H1 (cell line): ENCODE results near the gene TTYH2. TPM values are rescaled to one million over a fixed set of nuclear protein-coding genes. Genes with fewer than 3 reads are reported as not detected.

ENCODE experiments used
- SAP30 ChIP-seq: fragments of 300-600 bp; sonication (generic); IDR thresholded peaks from 2 replicates; pipeline ENCODE4 v1.7.1; 2012; ENCODE audit warnings: low read length, moderate library complexity, mild to moderate bottlenecking, inconsistent platforms; ENCODE audit not compliant: insufficient read depth, insufficient replicate concordance
- polyA plus RNA-seq, 7 experiments: library from polyadenylated mRNA; depleted of rRNA in 3 of 7; stranded (reverse) in 5 of 7; unstranded in 2 of 7; fragments of >200 nt in 5 of 7; fragments of 200-250 nt in 2 of 7; gene quantifications; 1 replicate in 5 of 7; 2 replicates in 1 of 7; 4 replicates in 1 of 7; pipeline versions ENCODE4 v1.2.1 to v1.2.3, GENCODE V29; 2011 to 2013; ENCODE audit warnings: missing spikeins in 2 of 7, mixed read lengths in 2 of 7
- total RNA-seq: library from RNA; stranded (reverse); fragmentation: NEBNext Ultra II Directional; extraction: Animal tissue kit (Norgen Biotek cat#: 25700); gene quantifications from 2 replicates; pipeline ENCODE4 v1.2.1, GENCODE V29; 2021

Gene TTYH2
- total and polyA plus RNA-seq, 2 of the 8 experiments (the other 6 are each of a cell fraction or from before 2014, with no cell fraction given) = 3.2 to 9.2 TPM

- no peak for TF ChIP-seq SAP30
Measured at GRCh38 chr17:74227271-74228080, 14.1 kb downstream of the TTYH2 start (continued).
